Activated B cell treated with CpG ODN at 0.5 μM for 24 hours (primary cell): ENCODE measurements around the gene SPHK2. TPM values are rescaled to one million over a fixed set of nuclear protein-coding genes. Genes with fewer than 3 reads are reported as not detected.

Experiments used
- ATAC-seq: fragments of 200-7000 bp; cut with Tn5 transposase; one replicate; pipeline ENCODE4 v1.10.0; 2021; ENCODE audit warnings: low read depth, mild to moderate bottlenecking, moderate library complexity
- CTCF ChIA-PET: fragments of 350-600 bp; sonication (Branson Sonifier 250); formaldehyde crosslinking; loops from one replicate; lab custom pipeline; 2021; ENCODE audit warnings: antibody characterized with exemption; lab: Charles Lee
- POLR2A ChIA-PET: fragments of 350-600 bp; sonication (Branson Sonifier 250); formaldehyde crosslinking; loops from one replicate; lab custom pipeline; 2021; ENCODE audit warnings: antibody characterized with exemption; lab: Charles Lee
- DNase-seq: peaks from one replicate; pipeline ENCODE4 v3.0.0; 2022
- H3K27ac Mint-ChIP-seq: one replicate; pipeline ENCODE4 v1.8.0; 2020; ENCODE audit warnings: mixed read lengths
- H3K27me3 Mint-ChIP-seq: one replicate; pipeline ENCODE4 v1.8.0; 2021; ENCODE audit warnings: mixed read lengths
- H3K36me3 Mint-ChIP-seq: one replicate; pipeline ENCODE4 v1.8.0; 2021; ENCODE audit warnings: low read depth, mixed read lengths
- H3K4me1 Mint-ChIP-seq: one replicate; pipeline ENCODE4 v1.8.0; 2021; ENCODE audit warnings: mixed read lengths
- H3K4me3 Mint-ChIP-seq: one replicate; pipeline ENCODE4 v1.8.0; 2020; ENCODE audit warnings: mild to moderate bottlenecking, mixed read lengths
- H3K9me3 Mint-ChIP-seq: one replicate; pipeline ENCODE4 v1.8.0; 2020; ENCODE audit warnings: mixed read lengths
- intact Hi-C: fragments of 100-400 bp; cut with micrococcal nuclease; formaldehyde crosslinking; loops from one replicate; pipeline ENCODE4 v1.15.1; 2024
- total RNA-seq: library from RNA; stranded (reverse); gene quantifications from 2 replicates; pipeline ENCODE4 v1.2.3, GENCODE V29; 2022
- TF ChIP-seq, protein P1 (sequence below): fragments of 200-600 bp; IDR thresholded peaks from one replicate; pipeline ENCODE4 v1.8.0; 2022; ENCODE audit warnings: antibody characterized with exemption, mild to moderate bottlenecking

The SPHK2 gene
- total RNA-seq, 1 donor from 2014 or later, result 48.5 TPM

- ATAC-seq (no peak), DNase-seq (no peak)
- Mint-ChIP-seq H3K27me3 (no peaks in the 10 kb centered on the region), H3K4me1 (peaks cover 65% of the 10 kb centered on the region), H3K36me3 (peaks cover 21% of the 10 kb centered on the region), H3K27ac (peak overlapping the region; percentile 99), H3K9me3 (no peaks in the 10 kb centered on the region), H3K4me3 (peak overlapping the region; percentile 93)
- CTCF ChIA-PET, result interaction anchor here (1.2 kb wide), 1 partner anchor 10 kb away, joined by 3 read pairs; the partner anchor contains the start of gene CA11
- POLR2A ChIA-PET, result interaction anchor here (0.5 to 4.8 kb wide), 9 partner anchors 9 to 1287 kb away, joined by 3 to 67 read pairs (median 19); partner anchors contain the start of genes CA11, DHX34, RPL18 and SPHK2
- intact Hi-C loops, result loop anchor here (2.0 to 10.0 kb wide), 8 partner anchors 13 to 1177 kb away; partner anchors contain the start of genes C19orf73, FTL, FUZ and LIN7B
- TF ChIP-seq, protein P1, sequence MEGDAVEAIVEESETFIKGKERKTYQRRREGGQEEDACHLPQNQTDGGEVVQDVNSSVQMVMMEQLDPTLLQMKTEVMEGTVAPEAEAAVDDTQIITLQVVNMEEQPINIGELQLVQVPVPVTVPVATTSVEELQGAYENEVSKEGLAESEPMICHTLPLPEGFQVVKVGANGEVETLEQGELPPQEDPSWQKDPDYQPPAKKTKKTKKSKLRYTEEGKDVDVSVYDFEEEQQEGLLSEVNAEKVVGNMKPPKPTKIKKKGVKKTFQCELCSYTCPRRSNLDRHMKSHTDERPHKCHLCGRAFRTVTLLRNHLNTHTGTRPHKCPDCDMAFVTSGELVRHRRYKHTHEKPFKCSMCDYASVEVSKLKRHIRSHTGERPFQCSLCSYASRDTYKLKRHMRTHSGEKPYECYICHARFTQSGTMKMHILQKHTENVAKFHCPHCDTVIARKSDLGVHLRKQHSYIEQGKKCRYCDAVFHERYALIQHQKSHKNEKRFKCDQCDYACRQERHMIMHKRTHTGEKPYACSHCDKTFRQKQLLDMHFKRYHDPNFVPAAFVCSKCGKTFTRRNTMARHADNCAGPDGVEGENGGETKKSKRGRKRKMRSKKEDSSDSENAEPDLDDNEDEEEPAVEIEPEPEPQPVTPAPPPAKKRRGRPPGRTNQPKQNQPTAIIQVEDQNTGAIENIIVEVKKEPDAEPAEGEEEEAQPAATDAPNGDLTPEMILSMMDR, result no peak
These were observed 16.9 kb downstream of the SPHK2 start for GRCh38 chr19:48635966-48636858.

GRCh38 chr19:48636859-48637448, 17.6 kb downstream of the SPHK2 start, which contains the start of gene DBP:
DBP (minus strand) TSS chr19:48637379; CDS start chr19:48636994, 385 bp downstream.
- TF ChIP-seq, protein P1, result no peak
- ChIA-PET CTCF (interaction anchor here (1.2 kb wide), 1 partner anchor 9 kb away, joined by 3 read pairs; the partner anchor contains the start of gene CA11), POLR2A (interaction anchor here (0.9 to 4.8 kb wide), 9 partner anchors 9 to 387 kb away, joined by 3 to 67 read pairs (median 19); partner anchors contain the start of genes CA11, RPL18 and SPHK2)
- Mint-ChIP-seq H3K9me3 (no peaks in the 10 kb centered on the region), H3K4me3 (peak within 1 kb of the TSS; percentile 93), H3K4me1 (peaks cover 70% of the 10 kb centered on the region), H3K27ac (peak within 1 kb of the TSS; percentile 99), H3K36me3 (peaks cover 15% of the 10 kb centered on the region), H3K27me3 (no peaks in the 10 kb centered on the region)
- no peak for DNase-seq
- intact Hi-C loops, result loop anchor here (1.0 to 10.0 kb wide), 9 partner anchors 18 to 1176 kb away; partner anchors contain the start of genes C19orf73, FTL, FUZ and LIN7B
- ATAC-seq, result no peak

DNA sequence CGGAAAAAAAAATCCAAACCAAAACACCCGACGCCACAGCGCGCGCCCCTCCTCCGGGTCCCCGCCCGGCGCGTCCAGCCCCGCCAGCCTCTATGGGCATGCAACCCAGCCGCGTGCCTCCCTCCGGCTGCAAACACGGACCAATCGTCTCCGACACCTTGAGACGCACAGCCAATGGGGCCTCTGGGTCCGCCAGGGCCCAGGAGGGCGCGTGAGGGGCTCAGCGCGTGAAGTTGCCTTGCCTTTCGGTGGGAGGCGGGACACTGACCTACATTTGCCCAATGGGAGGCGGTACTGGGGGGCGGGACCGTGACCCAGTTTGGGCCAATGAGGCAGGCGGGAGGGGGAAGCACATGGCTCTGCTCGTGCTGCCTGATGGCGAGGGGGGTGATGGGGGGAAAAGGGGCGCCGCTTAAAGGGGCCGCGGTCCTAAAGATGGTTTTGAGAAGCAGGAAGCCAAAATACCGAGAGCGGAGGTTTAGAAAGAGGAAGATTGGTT, 18.2 kb downstream of the SPHK2 start:
- H3K27me3 Mint-ChIP-seq, result no peaks in the 10 kb centered on the region
- CTCF ChIA-PET, result interaction anchor here (1.2 kb wide), 1 partner anchor 8 kb away, joined by 3 read pairs; the partner anchor contains the start of gene CA11
- H3K9me3 Mint-ChIP-seq, result no peaks in the 10 kb centered on the region
- H3K4me3 Mint-ChIP-seq, result peak overlapping the region; percentile 93
- intact Hi-C loops, result loop anchor here (1.0 to 10.0 kb wide), 9 partner anchors 18 to 1175 kb away; partner anchors contain the start of genes C19orf73, FTL, FUZ and LIN7B
- peaks cover 10% of the 10 kb centered on the region for H3K36me3 Mint-ChIP-seq
- H3K27ac Mint-ChIP-seq, result peak overlapping the region; percentile 99
- TF ChIP-seq, protein P1, result no peak
- POLR2A ChIA-PET, result interaction anchor here (0.5 to 4.8 kb wide), 30 partner anchors 8 to 1281 kb away, joined by 3 to 67 read pairs (median 5); partner anchors contain the start of genes CA11, CARD8, EMP3 and MED25
- peaks cover 67% of the 10 kb centered on the region for H3K4me1 Mint-ChIP-seq
- ATAC-seq (peak; percentile 72), DNase-seq (peak; percentile 97)

- ChIA-PET CTCF (interaction anchor here (0.6 to 1.2 kb wide), 2 partner anchors 8 to 148 kb away, joined by 3 to 4 read pairs; partner anchors contain the start of gene CA11), POLR2A (interaction anchor here (0.5 to 4.8 kb wide), 30 partner anchors 7 to 1282 kb away, joined by 3 to 67 read pairs (median 5); partner anchors contain the start of genes CA11, CARD8, EMP3 and MED25)
- intact Hi-C loops, result loop anchor here (1.0 to 10.0 kb wide), 14 partner anchors 8 to 1239 kb away; partner anchors contain the start of genes AKT1S1, BCAT2, C19orf73 and CA11
- ATAC-seq (peak; percentile 36), DNase-seq (peak; percentile 66)
- Mint-ChIP-seq H3K27me3 (no peaks in the 10 kb centered on the region), H3K9me3 (no peaks in the 10 kb centered on the region), H3K4me1 (peaks cover 61% of the 10 kb centered on the region), H3K4me3 (peak overlapping the region; percentile 93), H3K36me3 (peaks cover 9% of the 10 kb centered on the region), H3K27ac (peak overlapping the region; percentile 99)
- TF ChIP-seq, protein P1, result no peak
These were observed 18.9 kb downstream of the SPHK2 start for GRCh38 chr19:48637948-48638830.
